PC-3 (cell line): ENCODE measurements around the gene EGF. TPM values are rescaled to one million over a fixed set of nuclear protein-coding genes. Genes with fewer than 3 reads are reported as not detected.

Source experiments
- ATAC-seq: fragments of 200-7000 bp; cut with Tn5 transposase; 2 replicates; pipeline ENCODE4 v1.9.1; 2020; ENCODE audit warnings: mild to moderate bottlenecking, moderate library complexity
- BruUV-seq: library from RNA; stranded (reverse); fragments of 400-500 nt; replicated peaks from 2 replicates; lab custom pipeline; 2021; lab: Mats Ljungman, UMichigan
- CTCF ChIA-PET: fragments of 300-600 bp; sonication (Branson Sonifier 250); formaldehyde crosslinking; loops from one replicate; lab custom pipeline; 2022; ENCODE audit warnings: antibody characterized with exemption; lab: Charles Lee
- POLR2A ChIA-PET: fragments of 300-600 bp; sonication (Branson Sonifier 250); formaldehyde crosslinking; loops from one replicate; lab custom pipeline; 2022; ENCODE audit warnings: antibody characterized with exemption; ENCODE audit not compliant: unreplicated experiment; lab: Charles Lee
- DNase-seq: peaks from one replicate; pipeline ENCODE4 v3.0.0-alpha.2; 2015
- H2AFZ ChIP-seq: fragments of 300-600 bp; sonication (generic); 2 replicates; pipeline ENCODE4 v1.6.0; 2016; ENCODE audit warnings: antibody characterized with exemption, low read length
- H3F3A ChIP-seq: fragments of 300-600 bp; sonication (generic); one replicate; pipeline ENCODE4 v1.6.0; 2017; ENCODE audit warnings: antibody characterized with exemption, low read length, control low read depth, mild to moderate bottlenecking; ENCODE audit not compliant: unreplicated experiment
- H3K27ac ChIP-seq: fragments of 300-600 bp; sonication (generic); 2 replicates; pipeline ENCODE4 v1.5.1; 2016; ENCODE audit warnings: mild to moderate bottlenecking, low read length
- H3K27me3 ChIP-seq: fragments of 300-600 bp; sonication (generic); 2 replicates; pipeline ENCODE4 v1.6.1; 2016; ENCODE audit warnings: low read length, mixed read lengths
- H3K36me3 ChIP-seq: fragments of 300-600 bp; sonication (generic); 2 replicates; pipeline ENCODE4 v1.6.1; 2016; ENCODE audit warnings: low read depth, mixed run types, low read length, mixed read lengths
- H3K4me1 ChIP-seq: fragments of 300-600 bp; sonication (generic); 2 replicates; pipeline ENCODE4 v1.5.1; 2016; ENCODE audit warnings: low read length; ENCODE audit not compliant: insufficient read depth
- H3K4me2 ChIP-seq: fragments of 300-600 bp; sonication (generic); 2 replicates; pipeline ENCODE4 v1.6.0; 2016; ENCODE audit warnings: low read length
- H3K4me3 ChIP-seq: fragments of 300-600 bp; sonication (generic); 2 replicates; pipeline ENCODE4 v1.5.1; 2016; ENCODE audit warnings: mild to moderate bottlenecking, low read length, mixed read lengths
- H3K79me2 ChIP-seq: fragments of 300-600 bp; sonication (generic); 2 replicates; pipeline ENCODE4 v1.6.1; 2017; ENCODE audit warnings: low read length, mixed read lengths
- H3K9ac ChIP-seq: fragments of 300-600 bp; sonication (generic); 2 replicates; pipeline ENCODE4 v1.6.0; 2016; ENCODE audit warnings: mild to moderate bottlenecking, low read length
- H3K9me2 ChIP-seq: fragments of 300-600 bp; sonication (generic); replicated peaks from 2 replicates; pipeline ENCODE4 v1.6.1; 2016; ENCODE audit warnings: mixed run types, low read length, mixed read lengths
- H3K9me3 ChIP-seq: fragments of 300-600 bp; sonication (generic); 2 replicates; pipeline ENCODE4 v1.6.1; 2016; ENCODE audit warnings: low read length, mixed read lengths
- H4K20me1 ChIP-seq: fragments of 300-600 bp; sonication (generic); 2 replicates; pipeline ENCODE4 v1.6.1; 2016; ENCODE audit warnings: low read length, mixed read lengths
- EZH2 ChIP-seq: fragments of 300-600 bp; sonication (generic); IDR thresholded peaks from one replicate; pipeline ENCODE4 v1.6.1; 2017; ENCODE audit warnings: antibody characterized with exemption, mild to moderate bottlenecking, low read length; ENCODE audit not compliant: unreplicated experiment
- EZH2phosphoT487 ChIP-seq: fragments of 300-600 bp; sonication (generic); IDR thresholded peaks from 2 replicates; pipeline ENCODE4 v1.6.1; 2018; ENCODE audit warnings: mild to moderate bottlenecking, antibody characterized with exemption, low read length, borderline replicate concordance
- intact Hi-C: fragments of 100-400 bp; cut with micrococcal nuclease; formaldehyde crosslinking; loops from 2 replicates; pipeline ENCODE4 v1.9.0; 2023
- total RNA-seq: library from RNA; depleted of rRNA; stranded (reverse); fragments of >200 nt; gene quantifications from 2 replicates; pipeline ENCODE4 v1.2.3, GENCODE V29; 2014
- TF ChIP-seq, protein P1 (sequence below): fragments of 300-600 bp; sonication (generic); conservative IDR thresholded peaks from 2 replicates; pipeline ENCODE4 v1.5.1; 2017; ENCODE audit warnings: antibody characterized with exemption, low read depth, mild to moderate bottlenecking, low read length

The EGF gene
- total RNA-seq, 1 experiment from 2014 or later, result 6.1 TPM

DNA sequence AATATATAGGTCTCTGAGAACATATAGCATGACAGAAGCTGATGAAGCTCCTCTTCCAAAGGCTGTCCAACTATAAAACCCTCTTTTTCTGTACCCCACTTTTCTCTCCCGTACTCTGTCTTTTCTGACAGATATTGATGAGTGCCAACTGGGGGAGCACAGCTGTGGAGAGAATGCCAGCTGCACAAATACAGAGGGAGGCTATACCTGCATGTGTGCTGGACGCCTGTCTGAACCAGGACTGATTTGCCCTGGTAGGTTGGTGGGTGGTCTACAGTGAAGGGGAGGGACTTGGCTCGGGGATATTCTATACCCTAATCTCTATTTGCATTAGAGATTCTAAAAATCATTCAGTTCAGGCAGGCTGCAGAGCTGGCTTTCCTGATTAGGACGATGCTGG, 80.4 kb downstream of the EGF start:
- no peaks in the 10 kb centered on the region for H3F3A ChIP-seq
- H3K36me3 ChIP-seq, result no peaks in the 10 kb centered on the region
- no peak overlapping the region for H3K4me3 ChIP-seq
- intact Hi-C loops, result no loop called here
- H2AFZ ChIP-seq, result no peak overlapping the region
- no peaks in the 10 kb centered on the region for H4K20me1 ChIP-seq
- no peaks in the 10 kb centered on the region for H3K9me3 ChIP-seq
- H3K9ac ChIP-seq, result no peak overlapping the region
- H3K27me3 ChIP-seq, result no peaks in the 10 kb centered on the region
- POLR2A ChIA-PET, result no interaction called here
- peaks cover 12% of the 10 kb centered on the region for H3K4me1 ChIP-seq
- no peaks in the 10 kb centered on the region for H3K9me2 ChIP-seq
- no TSS peak for BruUV-seq
- TF ChIP-seq, protein P1, sequence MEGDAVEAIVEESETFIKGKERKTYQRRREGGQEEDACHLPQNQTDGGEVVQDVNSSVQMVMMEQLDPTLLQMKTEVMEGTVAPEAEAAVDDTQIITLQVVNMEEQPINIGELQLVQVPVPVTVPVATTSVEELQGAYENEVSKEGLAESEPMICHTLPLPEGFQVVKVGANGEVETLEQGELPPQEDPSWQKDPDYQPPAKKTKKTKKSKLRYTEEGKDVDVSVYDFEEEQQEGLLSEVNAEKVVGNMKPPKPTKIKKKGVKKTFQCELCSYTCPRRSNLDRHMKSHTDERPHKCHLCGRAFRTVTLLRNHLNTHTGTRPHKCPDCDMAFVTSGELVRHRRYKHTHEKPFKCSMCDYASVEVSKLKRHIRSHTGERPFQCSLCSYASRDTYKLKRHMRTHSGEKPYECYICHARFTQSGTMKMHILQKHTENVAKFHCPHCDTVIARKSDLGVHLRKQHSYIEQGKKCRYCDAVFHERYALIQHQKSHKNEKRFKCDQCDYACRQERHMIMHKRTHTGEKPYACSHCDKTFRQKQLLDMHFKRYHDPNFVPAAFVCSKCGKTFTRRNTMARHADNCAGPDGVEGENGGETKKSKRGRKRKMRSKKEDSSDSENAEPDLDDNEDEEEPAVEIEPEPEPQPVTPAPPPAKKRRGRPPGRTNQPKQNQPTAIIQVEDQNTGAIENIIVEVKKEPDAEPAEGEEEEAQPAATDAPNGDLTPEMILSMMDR, result no peak
- TF ChIP-seq EZH2phosphoT487 (no peak), EZH2 (no peak)
- no peak overlapping the region for H3K27ac ChIP-seq
- H3K79me2 ChIP-seq, result no peaks in the 10 kb centered on the region
- CTCF ChIA-PET, result no interaction called here
- DNase-seq, result no peak
- ATAC-seq, result no peak
- no peak overlapping the region for H3K4me2 ChIP-seq

DNA sequence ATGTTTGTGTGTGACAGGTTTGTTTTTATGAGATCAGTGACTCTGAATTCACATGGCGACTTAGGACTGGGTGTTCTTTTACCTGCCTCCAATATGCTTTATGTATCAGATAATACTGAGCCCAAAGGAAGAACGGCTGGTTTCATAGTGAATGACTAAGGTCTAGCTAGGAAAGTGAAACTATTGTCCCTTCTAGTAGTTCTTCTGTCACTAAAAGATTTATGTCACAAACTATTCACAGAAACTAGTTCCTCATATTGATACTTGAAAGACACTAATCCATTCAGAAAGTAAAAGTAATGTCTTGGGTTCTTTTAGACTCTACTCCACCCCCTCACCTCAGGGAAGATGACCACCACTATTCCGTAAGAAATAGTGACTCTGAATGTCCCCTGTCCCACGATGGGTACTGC, 81.7 kb downstream of the EGF start:
- Histone ChIP-seq H4K20me1 (no peaks in the 10 kb centered on the region), H3K4me1 (peaks cover 1% of the 10 kb centered on the region; the same call in 1 of the 2 replicates), H3K79me2 (no peaks in the 10 kb centered on the region), H3K9me3 (no peaks in the 10 kb centered on the region), H3K9ac (no peak overlapping the region), H3K27me3 (no peaks in the 10 kb centered on the region), H3K4me2 (no peak overlapping the region), H2AFZ (no peak overlapping the region), H3K4me3 (no peak overlapping the region), H3F3A (no peaks in the 10 kb centered on the region), H3K27ac (no peak overlapping the region), H3K9me2 (no peaks in the 10 kb centered on the region), H3K36me3 (no peaks in the 10 kb centered on the region)
- no peak for TF ChIP-seq EZH2
- TF ChIP-seq EZH2phosphoT487, result no peak
- TF ChIP-seq, protein P1, result no peak
- BruUV-seq, result no TSS peak
- no peak for ATAC-seq
- ChIA-PET CTCF (no interaction called here), POLR2A (no interaction called here)
- intact Hi-C loops, result no loop called here
- DNase-seq, result no peak

DNA sequence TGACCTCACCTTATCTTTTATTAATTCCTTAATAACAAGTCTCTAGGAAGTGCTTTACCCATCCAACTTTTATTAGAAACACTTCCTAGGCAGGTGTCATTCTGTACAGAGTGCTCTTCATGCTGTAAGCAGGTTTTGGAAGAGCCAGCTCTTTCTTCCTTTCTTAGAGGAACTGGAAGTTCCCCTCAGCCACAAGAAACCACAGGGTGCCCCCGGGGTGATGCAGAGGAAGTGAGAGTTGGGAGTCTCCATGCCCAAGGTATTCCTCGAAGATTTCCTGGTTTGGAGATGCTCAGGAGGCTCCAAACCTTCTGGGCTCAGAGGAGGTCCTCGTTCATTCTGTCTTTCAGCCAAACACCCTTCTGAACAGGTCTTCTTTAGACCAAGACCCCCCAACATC, 83.8 kb downstream of the EGF start:
- CTCF ChIA-PET, result no interaction called here
- Histone ChIP-seq H3K4me3 (no peak overlapping the region), H3K9me2 (no peaks in the 10 kb centered on the region), H3K4me1 (no peaks in the 10 kb centered on the region), H3K4me2 (no peak overlapping the region), H3F3A (no peaks in the 10 kb centered on the region), H3K27ac (no peak overlapping the region), H4K20me1 (no peaks in the 10 kb centered on the region), H2AFZ (no peak overlapping the region), H3K36me3 (no peaks in the 10 kb centered on the region), H3K79me2 (no peaks in the 10 kb centered on the region), H3K27me3 (no peaks in the 10 kb centered on the region), H3K9ac (no peak overlapping the region), H3K9me3 (no peaks in the 10 kb centered on the region)
- DNase-seq (no peak), ATAC-seq (no peak)
- intact Hi-C loops, result loop anchor here (5.0 kb wide), 1 partner anchor 1636 kb away; no protein-coding TSS in a partner anchor
- TF ChIP-seq EZH2phosphoT487 (no peak), EZH2 (no peak)
- TF ChIP-seq, protein P1, result no peak
- no TSS peak for BruUV-seq
- POLR2A ChIA-PET, result no interaction called here
